Putamen (tissue), 1 donor: ENCODE measurements around the gene STARD3.

Source experiments
- DNase-seq: peaks from one replicate; pipeline ENCODE4 v3.0.0-alpha.2; 2016; ENCODE audit warnings: low spot score

The STARD3 gene

DNA sequence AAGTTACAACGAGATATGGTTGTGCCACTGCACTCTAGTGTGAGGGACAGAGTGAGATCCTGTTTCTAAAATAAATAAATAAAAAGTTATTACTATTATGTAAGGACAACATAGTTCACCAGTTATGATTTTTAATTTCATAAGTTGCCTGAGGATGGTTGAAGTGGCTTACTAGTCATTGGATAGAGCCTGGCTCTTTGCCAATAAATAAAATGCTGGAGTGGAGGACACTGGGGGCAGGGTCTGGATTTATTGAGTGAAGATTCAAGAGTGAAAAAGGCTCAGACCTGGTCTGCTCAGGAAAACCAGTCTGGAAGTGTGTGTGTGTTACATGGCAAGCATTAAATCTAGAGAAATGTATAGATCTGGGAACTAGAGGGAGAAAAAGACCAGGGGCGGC, 2.1 kb downstream of the STARD3 start:
- DNase-seq: no peak

DNA sequence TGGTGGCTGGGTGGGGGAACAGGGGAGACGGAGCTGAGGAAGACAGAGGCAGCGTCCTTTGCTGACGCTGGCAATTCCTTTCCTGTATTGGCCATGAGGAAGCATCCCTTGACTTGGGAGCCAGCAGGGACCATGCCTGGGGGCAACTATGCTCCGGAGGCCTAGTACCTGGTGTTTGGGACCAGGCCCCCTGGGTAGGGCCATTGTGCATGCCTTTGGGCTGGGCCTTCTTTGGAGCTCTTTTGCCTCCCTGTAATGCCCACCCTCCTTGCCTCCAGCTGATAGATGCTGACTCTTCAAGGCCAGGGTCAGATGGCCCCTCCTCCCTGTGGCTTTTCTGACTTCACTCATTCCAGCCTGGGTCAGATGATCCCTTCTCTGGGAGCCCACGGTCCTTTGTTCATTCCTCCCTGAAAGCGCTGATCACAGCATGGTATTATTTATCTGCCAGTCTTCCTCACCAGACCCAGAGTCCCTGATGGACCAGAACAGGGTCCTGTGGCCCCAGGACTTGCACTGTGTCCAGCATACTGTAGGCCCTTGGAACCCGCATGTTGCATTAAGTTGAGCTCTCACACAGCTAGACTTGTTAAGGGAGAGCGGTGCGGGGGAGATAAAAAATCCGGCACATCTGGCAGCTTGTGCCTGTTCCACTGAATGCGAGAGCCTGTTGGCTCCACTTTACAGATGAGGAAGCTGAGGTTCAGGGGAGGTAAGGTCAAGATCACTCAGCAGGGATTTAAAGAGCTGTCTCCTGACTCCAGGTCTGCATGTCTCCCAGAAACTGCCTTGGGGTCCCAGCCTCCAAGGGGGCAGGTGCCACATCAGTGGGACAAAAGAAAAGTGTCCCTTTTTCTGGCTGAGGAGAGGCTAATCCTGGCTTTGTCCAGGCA, 2.9 kb downstream of the STARD3 start:
- no peak for DNase-seq

DNA sequence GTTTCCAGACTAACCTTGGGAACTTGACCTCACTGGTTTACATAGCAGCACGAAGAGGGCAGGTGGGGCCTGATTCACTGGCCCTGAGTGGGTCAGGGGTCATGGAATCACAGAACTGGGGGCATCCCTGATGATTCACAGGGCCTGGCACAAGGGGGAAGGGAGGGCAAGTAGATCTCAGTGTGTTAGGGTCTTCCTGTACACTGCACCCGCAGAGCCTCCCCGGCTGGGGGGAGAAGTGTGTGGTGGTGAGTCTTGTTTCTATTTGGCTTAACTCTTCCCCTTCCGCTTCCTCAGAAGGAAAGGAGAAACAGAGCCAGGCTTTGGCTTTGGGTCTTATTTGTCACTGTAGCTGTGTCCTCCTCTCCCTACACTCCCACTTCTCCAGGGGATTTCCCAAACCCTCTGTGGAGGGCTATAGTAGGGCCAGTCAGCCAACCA, 3.7 kb downstream of the STARD3 start:
- DNase-seq: no peak

- no peak for DNase-seq
Measured at GRCh38 chr17:39641097-39641496, 4.2 kb downstream of the STARD3 start.

DNA sequence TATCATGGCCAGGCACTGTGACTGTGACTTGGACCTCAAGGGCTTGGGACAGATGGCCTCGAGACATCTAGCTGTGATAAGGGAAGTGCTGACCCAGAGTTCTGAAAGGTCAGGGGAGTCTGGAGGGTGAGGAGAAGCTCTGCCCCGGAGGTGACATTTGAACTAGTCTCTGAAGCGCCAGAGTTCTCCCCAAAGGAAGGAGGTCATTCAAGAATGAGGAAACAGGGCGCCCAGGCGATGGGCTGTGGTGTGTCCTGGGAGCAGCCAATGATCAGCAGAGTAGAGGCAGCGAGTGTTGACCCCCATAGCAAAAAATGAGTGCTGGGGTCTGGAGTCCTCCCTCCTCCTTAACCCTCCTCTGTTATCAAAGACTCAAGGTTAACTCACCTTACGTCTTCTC, 4.9 kb downstream of the STARD3 start:
- DNase-seq: no peak

GRCh38 chr17:39642291-39643074, 5.5 kb downstream of the STARD3 start:
- DNase-seq: no peak

DNA sequence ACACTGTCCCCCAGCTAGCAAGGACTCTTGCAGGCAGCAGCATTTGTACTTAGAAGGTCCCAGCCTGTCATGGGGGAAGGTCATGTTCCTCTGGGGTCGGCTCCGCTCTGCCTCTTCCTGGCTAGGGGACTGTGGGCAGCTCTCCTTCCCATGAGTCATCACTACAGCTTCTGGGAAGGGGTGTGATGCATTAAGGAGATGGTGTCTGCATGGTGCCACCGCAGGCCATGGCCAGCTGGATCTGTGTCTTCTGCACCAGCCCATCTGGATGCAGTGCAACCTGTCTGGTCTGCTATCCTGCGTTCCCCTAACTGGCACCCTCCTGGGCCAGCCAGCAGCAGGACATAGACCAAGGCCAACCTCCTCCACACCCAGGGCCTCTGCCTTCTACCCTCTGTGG, 6.3 kb downstream of the STARD3 start:
- DNase-seq: no peak

GRCh38 chr17:39647256-39647655, 10.3 kb downstream of the STARD3 start:
- DNase-seq: no peak

- DNase-seq: no peak
Measured at GRCh38 chr17:39648616-39649366, 11.8 kb downstream of the STARD3 start.

GRCh38 chr17:39650121-39650579, 13.2 kb downstream of the STARD3 start:
- no peak for DNase-seq

- no peak for DNase-seq
Measured at GRCh38 chr17:39651923-39652586, 15.1 kb downstream of the STARD3 start.

GRCh38 chr17:39652587-39653315, 15.8 kb downstream of the STARD3 start:
- peak; percentile 84 for DNase-seq

DNA sequence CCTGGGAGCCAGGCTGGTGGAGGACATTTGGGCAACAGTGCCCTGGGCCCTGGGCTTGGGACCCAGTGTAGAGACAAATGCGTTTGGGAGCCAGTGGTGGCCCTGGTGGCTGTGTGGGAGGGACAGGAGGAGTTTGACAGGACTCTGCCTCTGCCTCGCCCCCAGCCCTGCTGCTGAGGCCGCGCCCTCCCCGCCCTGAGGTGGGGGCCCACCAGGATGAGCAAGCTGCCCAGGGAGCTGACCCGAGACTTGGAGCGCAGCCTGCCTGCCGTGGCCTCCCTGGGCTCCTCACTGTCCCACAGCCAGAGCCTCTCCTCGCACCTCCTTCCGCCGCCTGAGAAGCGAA, 16.3 kb downstream of the STARD3 start:
- no peak for DNase-seq

- DNase-seq: no peak
Measured at GRCh38 chr17:39653662-39654331, 16.9 kb downstream of the STARD3 start.

GRCh38 chr17:39655105-39655504, 18.2 kb downstream of the STARD3 start:
- DNase-seq: no peak

DNA sequence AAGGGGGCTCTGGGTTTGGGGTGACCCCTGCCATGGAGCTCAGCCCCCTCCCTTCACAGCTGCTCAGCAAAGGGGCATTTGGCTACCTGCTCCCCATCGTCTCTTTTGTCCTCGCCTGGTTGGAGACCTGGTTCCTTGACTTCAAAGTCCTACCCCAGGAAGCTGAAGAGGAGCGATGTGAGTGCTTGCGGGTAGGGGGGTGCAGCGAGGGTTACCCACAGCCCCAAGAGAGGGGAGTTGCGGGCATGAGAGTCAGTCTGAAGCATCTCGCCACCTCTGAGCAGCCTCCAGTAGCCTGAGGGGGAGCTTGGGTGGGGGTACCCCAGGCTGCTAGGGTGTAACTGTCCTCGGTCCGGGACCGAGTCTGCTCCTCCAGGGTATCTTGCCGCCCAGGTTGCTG, 21.4 kb downstream of the STARD3 start:
- DNase-seq: no peak

DNA sequence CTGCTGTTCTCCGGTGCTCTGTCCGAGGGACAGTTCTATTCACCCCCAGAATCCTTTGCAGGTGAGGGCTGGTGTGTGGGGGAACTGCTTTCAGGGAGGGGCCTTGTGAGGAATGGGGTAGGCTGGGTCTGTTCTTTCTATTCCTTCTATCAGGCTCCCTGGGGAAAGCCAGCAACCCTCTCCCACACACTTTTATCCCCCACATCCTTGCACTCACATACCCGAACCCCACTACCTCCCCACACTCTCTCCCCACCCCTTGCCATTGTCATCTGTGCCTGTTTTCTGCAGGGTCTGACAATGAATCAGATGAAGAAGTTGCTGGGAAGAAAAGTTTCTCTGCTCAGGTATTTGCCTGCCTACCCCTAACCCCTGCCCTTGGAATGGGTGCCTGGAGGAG, 21.8 kb downstream of the STARD3 start:
- DNase-seq: peak; percentile 73

DNA sequence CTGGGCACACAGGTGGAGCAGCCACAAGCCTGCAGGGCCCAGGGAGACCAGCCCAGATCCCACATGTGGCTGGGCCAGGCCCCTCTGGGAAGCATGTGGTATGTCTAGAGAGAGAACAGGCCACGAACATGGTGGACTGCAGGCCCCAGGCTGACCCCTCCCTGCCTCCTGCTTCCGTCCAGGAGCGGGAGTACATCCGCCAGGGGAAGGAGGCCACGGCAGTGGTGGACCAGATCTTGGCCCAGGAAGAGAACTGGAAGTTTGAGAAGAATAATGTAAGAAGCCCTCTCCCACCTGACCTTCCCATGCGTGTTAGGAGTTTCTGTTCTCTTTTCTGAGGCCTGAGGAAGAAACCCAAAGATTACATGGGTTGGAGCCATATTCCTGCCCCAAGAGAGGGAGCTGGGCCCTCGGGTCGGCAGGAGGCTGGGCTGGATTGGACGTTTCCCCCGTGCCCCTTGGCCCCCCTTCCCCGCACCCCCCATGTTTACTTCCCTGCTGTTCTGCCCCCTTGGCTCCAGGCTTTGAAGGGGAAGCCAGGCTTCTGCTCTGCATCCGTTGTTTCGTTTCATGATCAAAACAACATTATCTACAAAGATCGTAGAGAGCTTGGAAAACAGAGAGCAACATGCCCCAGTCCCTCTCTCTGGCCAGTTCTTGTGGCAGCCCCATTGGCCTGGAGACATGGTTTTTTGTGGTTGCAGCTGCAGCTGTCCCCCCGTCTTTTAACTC, 22.5 kb downstream of the STARD3 start:
- no peak for DNase-seq

DNA sequence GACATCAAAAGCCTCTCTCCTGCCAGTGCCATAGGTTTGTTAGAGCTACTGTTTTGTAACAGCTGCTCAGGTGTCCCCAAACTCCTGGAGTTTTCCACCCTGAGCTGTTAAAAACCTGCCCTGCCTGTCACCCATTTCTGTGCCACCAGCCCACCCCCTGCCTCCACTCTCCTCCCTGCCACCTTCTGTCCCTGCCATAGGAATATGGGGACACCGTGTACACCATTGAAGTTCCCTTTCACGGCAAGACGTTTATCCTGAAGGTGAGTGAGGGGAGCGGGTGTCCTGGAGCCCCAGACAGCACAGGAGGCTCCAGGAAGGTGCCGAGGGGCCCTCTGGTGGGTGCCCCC, 23.0 kb downstream of the STARD3 start:
- DNase-seq: no peak
